SIG-M5 treated with dmso at 0.1 percent for 504 hours (cell line): ENCODE measurements around the gene GPX8.

ENCODE experiments used
- DNase-seq: peaks from one replicate; lab custom pipeline; 2025; ENCODE audit not compliant: unreplicated experiment; lab: John Stamatoyannopoulos, UW

GPX8 gene, protein sequence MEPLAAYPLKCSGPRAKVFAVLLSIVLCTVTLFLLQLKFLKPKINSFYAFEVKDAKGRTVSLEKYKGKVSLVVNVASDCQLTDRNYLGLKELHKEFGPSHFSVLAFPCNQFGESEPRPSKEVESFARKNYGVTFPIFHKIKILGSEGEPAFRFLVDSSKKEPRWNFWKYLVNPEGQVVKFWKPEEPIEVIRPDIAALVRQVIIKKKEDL

DNA sequence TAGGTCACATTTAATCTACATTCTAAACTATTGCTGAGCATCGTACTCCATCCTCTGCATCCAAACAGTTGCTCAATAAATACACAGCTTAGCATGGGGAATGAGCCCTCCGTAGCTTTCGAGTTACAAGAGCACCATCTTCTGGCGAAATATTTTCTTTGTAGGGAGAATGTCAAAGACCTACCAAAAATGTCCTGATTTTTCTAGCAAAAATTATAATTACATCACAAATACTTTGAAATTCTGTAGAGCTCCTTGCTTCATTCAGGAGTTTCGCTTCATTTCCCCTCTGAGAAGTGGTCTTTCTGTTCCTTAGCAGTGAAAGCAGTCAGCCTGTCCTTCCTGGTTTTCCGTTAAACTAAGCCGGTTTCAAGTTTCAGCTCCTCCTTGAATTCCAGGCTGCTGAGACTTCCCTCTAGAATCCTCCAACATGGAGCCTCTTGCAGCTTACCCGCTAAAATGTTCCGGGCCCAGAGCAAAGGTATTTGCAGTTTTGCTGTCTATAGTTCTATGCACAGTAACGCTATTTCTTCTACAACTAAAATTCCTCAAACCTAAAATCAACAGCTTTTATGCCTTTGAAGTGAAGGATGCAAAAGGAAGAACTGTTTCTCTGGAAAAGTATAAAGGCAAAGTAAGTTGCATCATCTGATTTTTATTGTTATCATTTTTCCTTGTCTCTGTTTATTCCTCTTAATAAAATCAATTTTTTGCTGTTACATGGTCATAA is at the start of gene GPX8:
Gene GPX8 (plus strand): TSS at position 409 of the 730 bp plus-strand sequence. CDS start 22 bp downstream, at position 431.
- DNase-seq: peak; percentile 57

DNA sequence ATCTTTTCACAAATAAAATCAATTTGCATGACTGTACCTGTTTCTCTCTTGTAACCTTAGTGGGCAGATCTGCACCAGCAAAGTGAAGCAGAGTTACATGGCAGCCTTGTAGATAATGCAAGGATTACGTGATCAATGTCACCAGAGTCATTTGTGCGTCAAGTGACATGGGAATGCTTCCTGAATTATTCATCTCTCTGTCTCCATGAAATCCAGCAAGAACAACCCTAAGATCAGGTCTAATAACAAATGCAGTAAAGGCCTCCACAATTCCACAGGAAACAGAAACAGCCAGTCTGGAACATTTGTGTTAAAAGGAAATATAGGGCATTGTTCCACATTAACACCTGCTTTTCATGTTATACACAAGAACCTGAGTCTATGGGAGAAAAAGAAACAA is 49.8 kb upstream of the GPX8 start:
- DNase-seq: no peak

DNA sequence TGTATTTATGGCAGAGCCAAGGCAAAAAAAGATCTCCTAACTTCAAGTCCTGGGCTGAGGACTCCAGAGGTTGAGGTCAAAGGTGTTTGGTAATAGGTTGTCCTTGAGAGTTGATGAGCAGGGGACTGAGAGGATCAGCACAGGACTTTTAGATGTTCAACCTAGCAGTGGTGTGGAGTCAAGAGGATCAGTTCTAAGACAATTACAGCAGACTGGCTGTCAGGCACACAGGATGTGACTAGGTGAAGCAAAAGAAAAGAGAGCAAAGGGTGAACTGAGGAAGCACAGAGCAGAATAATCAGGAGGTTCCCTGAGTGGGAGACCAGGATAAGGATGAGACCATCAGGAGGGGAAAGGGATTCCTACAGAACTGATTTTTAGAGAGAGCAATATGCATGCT is 46.6 kb upstream of the GPX8 start:
- no peak for DNase-seq

DNA sequence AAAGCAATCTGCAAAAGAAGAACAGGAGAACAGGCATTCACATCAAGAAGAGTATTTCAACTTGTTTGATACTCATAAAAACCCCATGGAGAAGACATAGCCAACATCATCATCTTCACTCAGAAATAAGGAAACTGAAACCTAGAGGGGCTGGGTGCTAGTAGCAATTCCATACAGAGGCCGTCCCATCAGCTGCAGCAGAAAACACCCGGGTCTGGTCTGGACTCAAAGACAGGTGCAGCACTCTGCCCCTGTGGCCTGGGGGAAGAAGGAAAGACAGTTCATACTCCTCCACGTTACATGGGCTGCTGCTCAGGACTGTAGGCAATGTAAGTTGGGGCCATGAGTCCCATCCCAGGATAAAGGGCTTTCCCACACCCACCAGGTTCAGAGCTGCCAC is 45.9 kb upstream of the GPX8 start:
- no peak for DNase-seq

DNA sequence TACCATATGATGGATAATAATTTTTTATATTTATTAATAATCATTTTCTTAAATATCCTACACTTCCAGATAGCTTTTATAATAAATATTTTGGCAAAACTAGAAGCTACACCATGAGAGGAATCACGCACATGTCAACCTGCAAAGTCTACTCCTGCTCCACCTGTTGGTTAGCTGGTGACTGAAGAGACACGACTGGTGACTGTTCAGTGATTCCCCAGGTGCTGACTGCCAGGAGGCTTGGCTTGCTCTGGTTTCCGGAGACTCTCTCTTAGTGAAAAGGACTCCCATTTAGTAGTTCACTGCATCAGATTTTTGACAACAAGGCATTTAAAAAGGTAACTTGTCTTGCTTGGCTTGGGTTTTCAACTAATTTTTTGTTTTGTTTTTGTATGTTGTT is 36.6 kb upstream of the GPX8 start:
- DNase-seq: no peak

DNA sequence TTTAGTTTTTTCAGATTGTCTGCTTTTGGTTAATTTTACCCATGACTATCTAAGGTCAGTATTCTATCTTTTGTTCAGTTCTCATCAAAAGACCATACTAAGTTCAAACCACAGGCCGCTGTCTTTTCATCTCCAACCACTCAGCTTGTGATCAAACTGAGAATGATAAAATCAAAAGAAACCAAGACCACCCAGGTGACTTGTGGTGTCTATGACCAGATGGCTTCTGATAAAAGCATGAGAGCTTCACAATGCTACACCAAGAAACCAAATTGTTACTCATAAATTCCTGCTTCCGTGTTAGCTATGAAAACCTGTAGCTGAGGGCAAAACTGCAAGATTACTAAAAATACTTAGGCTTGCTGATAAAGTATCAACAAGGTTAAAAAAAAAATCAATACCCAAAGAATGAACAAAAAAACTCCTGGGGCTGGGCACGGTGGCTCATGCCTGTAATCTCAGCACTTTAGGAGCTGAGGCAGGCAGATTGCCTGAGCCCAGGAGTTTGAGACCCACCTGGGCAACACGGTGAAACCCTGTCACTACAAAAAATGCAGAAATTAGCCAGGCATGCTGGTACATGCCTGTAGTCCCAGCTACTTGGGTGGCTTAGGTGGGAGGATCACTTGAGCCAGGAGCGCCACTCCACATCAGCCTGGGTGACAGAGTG is 25.8 kb upstream of the GPX8 start:
- DNase-seq: no peak

DNA sequence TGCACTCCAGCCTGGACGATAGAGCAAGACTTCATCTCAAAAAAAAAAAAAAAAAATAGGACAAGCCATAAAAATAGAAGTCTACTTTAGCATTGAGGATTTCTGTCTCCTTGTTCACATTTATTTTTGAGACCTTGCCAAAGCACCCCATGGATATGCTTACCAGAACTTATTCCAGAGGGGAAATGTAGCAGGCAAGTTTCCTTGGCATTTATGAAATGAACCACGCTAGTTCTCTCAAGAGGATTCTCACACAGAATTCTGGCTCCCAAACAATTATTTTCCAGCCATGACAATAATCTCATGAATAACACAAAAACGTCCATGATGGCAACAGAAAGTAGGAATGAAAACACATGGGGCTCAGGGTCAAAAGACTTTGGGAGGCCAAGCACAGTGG is 23.4 kb upstream of the GPX8 start:
- DNase-seq: no peak

DNA sequence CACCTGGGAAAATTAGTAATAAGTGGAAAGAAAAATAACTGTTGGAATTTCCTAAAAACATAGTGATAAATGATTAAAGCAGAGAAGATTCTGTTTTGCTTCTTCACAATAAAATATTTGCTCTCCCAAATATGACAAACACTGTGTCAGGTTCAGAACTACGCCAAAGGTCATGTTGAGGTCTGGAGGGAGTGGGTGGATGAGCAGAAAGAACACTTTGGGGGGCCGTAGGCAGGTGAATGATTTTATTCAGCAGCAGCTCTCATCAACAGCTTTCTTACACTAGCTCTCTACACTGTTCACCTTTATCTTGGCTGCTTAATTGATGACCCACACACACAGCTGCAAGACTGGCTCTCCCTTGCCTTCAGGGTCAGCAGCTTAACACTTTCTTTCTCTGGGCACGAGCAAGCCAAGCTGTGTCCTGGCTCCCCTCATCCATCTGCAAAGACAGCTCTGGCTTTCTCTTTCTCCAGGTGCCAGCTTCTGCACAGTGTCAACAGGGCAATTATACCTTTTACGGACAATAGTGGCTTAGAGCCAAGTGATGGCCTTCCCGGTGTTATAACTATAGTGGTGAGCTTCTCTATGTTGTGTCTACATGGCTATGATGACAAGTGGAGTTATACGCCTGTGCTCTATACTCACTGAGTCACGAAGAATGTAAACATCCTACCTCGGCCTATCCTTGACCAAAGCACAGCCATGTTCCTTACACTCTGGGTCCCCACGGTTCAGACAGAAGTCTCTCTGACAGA is 18.9 kb upstream of the GPX8 start:
- DNase-seq: no peak

DNA sequence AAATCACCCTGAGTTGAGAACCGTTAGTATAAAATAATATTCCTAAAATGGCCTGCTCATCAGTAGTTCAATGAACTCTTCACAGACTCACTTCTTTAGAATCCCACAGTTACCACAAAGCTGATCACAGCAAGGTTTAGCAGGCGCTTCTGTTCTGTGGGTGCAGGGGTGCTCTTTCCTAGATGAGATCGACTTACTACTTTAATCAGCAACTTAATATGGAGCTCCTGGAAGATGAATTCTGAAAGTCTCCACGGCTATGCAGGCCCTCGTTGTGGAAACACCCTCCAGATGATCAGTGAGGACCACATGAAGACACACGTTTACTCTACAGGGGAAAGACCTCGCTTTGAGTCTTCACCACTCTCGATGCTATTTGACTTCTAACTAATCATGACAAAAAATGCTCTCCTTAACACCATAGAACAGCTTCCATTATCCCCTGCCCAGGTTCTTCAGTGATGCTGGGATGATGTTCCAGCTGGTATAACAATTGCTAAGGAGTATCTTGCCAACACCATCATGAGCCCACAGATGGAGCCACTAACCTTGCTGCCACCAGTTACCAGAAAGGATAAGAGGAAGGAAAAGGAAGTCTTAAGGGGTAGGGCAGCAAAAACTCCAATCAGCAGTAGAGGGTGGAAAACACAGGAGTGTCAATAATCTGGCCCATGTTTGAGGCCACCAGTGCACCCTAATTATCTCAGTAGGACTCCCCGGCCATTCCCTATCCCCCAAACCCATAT is 17.9 kb upstream of the GPX8 start:
- DNase-seq: peak; percentile 18

DNA sequence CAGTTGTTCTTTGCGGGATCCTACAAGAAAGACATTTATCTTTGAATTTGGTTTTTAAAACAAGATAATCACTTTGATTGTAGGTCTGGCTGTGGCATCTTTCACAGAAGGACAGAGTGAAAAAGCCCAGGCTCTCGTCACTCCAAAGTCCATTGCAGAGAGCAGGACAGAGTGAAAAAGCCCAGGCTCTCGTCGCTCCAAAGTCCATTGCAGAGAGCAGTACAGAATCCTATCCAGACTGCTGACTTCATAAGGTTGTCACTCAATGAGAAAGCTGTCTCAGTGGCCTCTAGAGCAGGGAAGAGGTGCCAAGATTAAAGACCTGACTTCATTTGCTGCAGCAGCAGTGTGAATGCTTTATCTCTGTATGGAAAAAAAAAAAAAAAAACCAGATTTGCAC is 16.3 kb upstream of the GPX8 start:
- DNase-seq: no peak

DNA sequence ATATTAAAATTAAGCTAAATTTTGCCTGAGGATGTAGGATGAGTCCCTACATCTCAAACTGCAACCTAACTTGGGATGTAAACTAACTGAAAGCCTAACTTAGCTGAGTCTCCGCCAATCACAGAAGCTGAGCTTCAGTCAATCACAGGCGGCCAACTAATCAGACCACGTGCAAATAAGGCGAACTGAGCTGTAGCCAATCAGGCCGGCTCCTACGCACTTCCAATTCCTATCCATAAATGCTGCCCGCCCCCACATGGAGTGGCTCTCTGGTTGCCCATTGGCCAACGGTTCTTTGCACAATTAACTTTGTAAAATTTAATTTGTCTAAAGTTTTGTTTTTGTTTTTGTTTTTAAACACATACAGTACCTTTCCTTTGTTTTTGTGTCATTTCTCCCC is 13.9 kb upstream of the GPX8 start:
- no peak for DNase-seq

DNA sequence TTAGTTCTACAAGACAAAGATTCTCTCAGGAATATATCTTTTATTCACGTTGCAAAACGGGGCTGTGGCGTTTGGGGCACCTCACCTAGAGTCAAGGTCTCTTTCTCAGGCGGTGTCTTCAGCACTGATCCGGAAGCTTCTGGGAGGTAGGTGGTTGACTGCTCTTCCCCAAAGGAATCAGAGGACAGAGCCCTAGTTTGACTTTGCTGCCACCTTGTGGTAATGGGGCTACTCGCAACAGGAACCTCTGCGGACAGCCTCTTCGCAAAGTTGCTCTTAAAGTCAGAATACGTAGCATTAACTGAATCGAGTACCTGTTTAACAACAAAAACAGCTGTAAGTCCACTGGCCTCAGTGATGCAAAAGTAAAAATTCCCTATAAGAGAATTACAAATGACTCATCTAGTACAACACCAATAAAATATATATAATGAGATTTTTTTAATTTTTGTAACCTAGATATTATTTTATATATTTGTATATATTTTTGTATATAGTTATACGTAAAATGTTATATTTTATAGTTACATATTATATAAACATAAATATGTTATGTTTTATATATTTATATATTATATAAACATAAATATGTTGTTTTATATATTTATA is 13.3 kb upstream of the GPX8 start:
- DNase-seq: peak; percentile 79

DNA sequence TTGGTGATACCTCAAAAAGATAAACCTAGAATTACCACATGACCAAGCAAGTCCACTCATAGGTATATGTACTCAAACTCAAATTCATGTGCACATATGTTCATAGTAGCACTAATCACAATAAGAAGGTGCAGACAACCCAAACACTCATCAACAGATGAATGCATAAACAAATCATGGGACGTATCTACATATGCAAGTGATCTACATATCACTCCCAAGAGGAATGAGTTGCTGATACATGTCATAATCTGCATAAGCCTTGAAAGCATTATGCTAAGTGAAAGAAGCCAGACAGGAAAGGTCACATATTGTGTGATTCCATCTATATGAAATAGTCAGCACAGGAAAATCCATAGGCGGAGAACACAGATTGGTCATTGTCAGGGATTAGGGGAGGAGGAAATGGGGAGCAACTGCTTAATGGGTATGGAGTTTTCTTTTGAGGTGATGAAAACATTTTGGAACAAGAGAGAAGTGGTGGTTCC is 10.6 kb upstream of the GPX8 start:
- DNase-seq: no peak

DNA sequence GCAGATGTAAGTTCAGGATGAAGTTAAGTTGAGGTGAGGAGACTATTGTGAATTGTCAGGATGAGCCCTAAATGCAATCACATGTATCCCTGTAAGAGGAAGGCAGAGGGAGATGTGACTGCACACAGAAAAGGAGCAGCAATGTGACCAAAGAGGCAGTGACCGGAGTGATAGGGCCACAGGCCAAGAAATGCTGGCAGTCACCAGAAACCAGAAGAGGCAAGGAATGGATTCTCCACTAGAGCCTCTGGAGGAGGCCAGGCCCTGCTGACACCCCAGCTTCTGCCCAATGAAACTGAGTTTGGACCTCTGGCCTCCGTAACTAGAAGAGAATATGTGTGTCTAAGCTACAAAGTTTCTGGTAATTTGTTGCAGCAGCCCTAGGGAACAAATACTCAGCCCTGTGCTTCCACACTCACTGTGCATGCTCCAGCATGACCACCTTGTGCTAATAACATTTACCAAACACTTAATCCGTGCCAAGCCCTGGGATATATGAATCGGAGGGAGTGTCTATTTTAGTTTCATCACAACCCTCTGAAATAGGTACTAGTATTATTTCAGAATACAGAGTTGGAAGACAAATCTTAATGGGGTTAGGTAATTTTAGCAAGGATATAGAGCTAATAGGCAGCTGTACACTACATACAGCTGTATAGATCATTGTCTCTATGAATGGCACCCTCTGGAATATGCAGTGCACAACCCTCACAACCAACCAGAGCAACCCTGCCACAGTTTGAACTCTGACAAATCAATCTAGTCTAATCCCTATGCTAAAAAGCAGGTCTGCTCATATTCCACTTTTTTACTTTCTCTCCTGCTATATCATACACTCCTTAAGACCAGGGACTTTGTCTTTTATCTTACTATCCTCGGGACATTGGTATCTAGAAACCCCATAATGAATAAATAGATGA is 7.8 kb upstream of the GPX8 start:
- no peak for DNase-seq

DNA sequence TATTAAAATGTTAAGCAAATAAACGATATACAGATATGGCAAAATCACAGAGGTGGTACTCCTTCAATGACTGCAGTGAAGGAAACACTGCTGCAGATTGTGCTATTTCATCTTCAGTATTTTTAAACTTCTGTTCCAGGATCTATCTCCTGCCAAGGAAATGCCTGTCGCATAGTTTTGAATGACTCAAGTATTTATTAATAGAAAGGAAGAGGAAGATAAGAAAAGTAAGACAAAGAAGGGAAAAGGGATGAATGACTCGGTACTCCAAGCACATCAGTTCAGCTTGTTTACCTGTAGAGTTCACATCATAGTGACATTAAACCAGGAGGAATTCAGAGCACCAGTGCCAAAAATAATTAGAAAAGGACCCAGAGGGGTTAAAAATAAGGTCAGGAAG is 5.1 kb upstream of the GPX8 start:
- DNase-seq: no peak

DNA sequence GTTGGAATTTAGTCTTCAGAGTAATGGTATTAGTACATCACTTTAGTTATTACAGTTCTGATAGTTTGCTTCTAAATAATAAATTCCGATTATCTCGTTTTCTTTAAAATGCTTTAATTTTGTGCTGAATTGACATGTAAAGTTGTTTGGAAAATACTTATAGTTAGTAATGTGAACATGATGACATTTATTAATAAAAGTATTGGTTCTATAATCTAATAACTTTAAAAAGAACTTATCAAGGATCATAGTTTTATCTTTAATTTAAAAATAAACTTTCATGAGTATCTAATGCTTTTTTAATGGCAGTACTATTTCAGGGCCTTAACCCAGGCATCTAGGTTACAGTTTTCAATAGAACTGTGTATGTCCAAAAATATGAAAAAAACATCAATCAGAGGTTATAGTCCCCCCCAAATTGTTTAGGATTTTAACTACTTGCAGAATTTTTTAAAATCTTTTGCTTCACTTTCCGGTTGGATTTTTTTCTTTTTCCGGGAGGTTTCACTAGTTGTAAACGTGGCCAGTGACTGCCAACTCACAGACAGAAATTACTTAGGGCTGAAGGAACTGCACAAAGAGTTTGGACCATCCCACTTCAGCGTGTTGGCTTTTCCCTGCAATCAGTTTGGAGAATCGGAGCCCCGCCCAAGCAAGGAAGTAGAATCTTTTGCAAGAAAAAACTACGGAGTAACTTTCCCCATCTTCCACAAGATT is 680 bp downstream of the GPX8 start:
- DNase-seq: peak; percentile 11

DNA sequence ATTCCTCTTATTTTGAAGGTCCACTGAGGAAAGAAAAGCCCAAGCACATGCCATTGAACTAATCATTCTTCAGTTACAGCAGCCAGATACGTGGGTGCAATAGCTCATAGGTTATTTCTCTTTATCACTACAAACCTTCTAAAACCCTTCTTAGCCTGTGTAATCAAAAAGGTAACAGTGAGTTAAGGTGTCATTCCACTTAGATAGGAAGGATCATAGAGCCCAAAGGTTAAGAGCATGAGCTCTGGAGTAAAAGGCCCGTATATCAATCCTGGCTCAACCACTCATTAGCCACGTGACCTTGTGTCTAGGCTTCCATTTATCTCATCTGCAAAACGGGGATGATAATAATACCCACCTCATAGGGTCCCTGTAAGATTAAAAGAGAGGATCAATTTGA is 2.7 kb downstream of the GPX8 start:
- DNase-seq: no peak

DNA sequence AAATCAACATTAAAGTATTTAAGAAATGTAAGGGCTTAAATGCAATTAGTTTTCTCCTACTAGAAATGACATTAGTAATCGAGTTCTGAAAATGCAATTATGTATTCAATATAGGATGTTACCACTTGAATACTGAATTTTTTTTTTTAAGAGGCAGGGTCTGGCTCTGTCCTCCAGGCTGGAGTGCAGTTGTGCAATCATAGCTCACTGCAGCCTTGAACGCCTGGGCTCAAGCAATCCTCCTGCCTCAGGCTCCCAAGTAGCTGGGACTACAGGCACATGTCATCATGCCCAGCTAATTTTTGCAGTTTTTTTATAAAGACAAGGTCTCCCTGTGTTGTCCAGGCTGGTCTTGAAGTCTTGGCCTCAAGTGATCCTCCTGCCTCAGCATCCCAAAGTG is 11.5 kb downstream of the GPX8 start:
- DNase-seq: no peak
